ENCODE measurements around the gene SNTB2. TPM values are rescaled to one million over a fixed set of nuclear protein-coding genes. Genes with fewer than 3 reads are reported as not detected.

SNTB2 gene
- total RNA-seq, 4 donors from 2014 or later: 14.5 to 140 (median 28.7) TPM

DNA sequence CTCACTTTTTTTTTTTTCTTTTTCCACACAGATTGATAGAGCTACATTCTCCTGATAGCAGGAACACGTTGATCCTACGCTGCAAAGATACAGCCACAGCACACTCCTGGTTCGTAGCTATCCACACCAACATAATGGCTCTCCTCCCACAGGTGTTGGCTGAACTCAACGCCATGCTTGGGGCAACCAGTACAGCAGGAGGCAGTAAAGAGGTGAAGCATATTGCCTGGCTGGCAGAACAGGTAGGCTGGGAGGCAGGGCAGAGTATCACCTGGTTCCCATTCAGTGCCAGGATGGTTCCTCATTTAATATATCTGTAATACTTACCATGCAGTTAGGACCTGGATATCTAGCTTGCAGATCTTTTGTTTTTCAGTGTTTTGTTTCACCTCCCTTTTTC, 73.1 kb downstream of the SNTB2 start:
- H3K27me3 ChIP-seq: no peaks in the 10 kb centered on the region
- TF ChIP-seq, protein P1, sequence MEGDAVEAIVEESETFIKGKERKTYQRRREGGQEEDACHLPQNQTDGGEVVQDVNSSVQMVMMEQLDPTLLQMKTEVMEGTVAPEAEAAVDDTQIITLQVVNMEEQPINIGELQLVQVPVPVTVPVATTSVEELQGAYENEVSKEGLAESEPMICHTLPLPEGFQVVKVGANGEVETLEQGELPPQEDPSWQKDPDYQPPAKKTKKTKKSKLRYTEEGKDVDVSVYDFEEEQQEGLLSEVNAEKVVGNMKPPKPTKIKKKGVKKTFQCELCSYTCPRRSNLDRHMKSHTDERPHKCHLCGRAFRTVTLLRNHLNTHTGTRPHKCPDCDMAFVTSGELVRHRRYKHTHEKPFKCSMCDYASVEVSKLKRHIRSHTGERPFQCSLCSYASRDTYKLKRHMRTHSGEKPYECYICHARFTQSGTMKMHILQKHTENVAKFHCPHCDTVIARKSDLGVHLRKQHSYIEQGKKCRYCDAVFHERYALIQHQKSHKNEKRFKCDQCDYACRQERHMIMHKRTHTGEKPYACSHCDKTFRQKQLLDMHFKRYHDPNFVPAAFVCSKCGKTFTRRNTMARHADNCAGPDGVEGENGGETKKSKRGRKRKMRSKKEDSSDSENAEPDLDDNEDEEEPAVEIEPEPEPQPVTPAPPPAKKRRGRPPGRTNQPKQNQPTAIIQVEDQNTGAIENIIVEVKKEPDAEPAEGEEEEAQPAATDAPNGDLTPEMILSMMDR (IDR thresholded peaks at IDR 0.05): no peak
- no peak for TF ChIP-seq POLR2A (IDR thresholded peaks at IDR 0.05)
- H3K4me1 ChIP-seq: no peaks in the 10 kb centered on the region
- no peak for DNase-seq
- no peak overlapping the region for H3K4me3 ChIP-seq
- H3K9me3 ChIP-seq: no peaks in the 10 kb centered on the region
- H3K36me3 ChIP-seq: peaks cover 0 to 19% (median 0%) of the 10 kb centered on the region in 3 donors
- no peak overlapping the region for H3K27ac ChIP-seq

DNA sequence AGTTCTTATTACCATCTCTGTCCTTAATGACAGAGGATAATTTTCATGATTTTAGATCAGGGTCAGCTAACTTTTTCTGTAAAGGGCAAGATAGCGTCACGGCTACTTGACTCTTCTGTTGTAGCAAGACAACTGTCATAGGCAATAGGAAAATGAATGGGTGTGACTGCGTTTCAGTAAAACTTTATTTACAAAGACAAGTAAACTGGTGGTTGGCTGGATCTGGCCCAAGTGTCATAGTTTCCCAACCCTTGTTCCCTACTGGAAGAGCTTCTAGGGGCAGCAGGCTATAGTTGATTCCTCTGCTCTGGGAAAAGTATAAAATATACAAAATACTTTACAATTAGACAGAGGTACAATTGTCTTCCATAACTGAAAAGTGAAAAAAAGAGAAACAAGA, 73.5 kb downstream of the SNTB2 start:
- H3K9me3 ChIP-seq: no peaks in the 10 kb centered on the region
- no peaks in the 10 kb centered on the region for H3K4me1 ChIP-seq
- peaks cover 0 to 19% (median 0%) of the 10 kb centered on the region in 3 donors for H3K36me3 ChIP-seq
- H3K27ac ChIP-seq: no peak overlapping the region
- H3K27me3 ChIP-seq: no peaks in the 10 kb centered on the region
- H3K4me3 ChIP-seq: no peak overlapping the region
- TF ChIP-seq, protein P1 (IDR thresholded peaks at IDR 0.05): no peak
- no peak for TF ChIP-seq POLR2A (IDR thresholded peaks at IDR 0.05)
- no peak for DNase-seq

DNA sequence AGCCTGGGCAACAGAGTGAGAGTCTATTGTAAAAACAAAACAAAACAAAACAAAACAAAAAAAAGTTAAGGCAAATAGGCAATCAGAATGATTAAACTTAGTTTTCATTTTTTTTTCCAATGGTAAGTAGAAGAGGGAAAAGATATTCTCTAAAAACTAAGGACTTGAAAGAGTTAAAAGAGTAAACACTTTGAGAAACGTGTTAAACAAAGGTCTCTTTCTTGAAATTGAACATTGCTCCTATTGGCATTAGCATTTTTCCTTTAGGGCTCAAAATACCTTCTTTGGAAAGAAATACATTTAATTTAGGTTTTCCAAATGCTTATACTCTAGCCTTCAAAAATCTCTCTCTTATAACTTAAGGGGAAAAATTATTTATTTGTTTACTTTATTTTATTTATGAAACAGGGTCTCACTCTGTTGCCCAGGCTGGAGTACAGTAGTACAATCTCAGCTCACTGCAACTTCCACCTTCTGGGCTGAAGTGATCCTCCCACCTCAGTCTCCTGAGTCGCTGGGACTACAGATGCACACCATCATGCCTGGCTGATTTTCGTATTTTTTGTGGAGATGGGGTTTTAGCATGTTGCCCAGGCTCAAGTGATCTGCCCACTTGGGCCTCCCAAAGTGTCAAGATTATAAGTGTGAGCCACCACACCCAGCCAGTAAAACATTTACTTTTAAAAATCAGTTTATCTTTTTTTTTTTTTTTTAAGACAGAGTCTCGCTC, 79.5 kb downstream of the SNTB2 start:
- Histone ChIP-seq H3K9me3 (no peaks in the 10 kb centered on the region), H3K27ac (no peak overlapping the region), H3K4me1 (no peaks in the 10 kb centered on the region), H3K27me3 (no peaks in the 10 kb centered on the region), H3K4me3 (no peak overlapping the region), H3K36me3 (peaks cover 0 to 25% (median 0%) of the 10 kb centered on the region in 3 donors)
- TF ChIP-seq, protein P1 (IDR thresholded peaks at IDR 0.05): no peak
- no peak for TF ChIP-seq POLR2A (IDR thresholded peaks at IDR 0.05)
- DNase-seq: no peak

DNA sequence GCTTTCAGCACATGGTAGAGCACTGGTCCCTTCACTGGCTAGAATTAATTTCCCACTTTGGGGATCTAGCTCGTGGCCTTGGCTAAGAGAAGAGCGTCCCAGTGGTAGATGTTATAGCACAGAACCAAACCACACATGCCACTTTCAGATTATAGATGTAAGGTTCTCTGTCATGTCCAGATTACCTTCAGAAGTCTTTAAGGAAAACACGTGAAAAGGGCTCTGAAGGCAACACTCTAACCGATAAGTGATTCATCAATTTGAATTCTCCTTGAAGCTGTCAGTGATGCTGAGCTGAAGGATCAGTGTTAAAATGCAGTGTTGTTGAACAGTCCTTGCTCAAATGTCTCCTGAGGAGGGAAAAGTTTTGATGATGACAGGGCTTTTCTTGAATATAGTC, 80.7 kb downstream of the SNTB2 start:
- no peak overlapping the region for H3K27ac ChIP-seq
- no peaks in the 10 kb centered on the region for H3K4me1 ChIP-seq
- H3K4me3 ChIP-seq: no peak overlapping the region
- no peaks in the 10 kb centered on the region for H3K9me3 ChIP-seq
- no peak for TF ChIP-seq POLR2A (IDR thresholded peaks at IDR 0.05)
- TF ChIP-seq, protein P1 (IDR thresholded peaks at IDR 0.05): no peak
- DNase-seq: no peak
- no peaks in the 10 kb centered on the region for H3K27me3 ChIP-seq
- peaks cover 0 to 36% (median 0%) of the 10 kb centered on the region in 3 donors for H3K36me3 ChIP-seq

DNA sequence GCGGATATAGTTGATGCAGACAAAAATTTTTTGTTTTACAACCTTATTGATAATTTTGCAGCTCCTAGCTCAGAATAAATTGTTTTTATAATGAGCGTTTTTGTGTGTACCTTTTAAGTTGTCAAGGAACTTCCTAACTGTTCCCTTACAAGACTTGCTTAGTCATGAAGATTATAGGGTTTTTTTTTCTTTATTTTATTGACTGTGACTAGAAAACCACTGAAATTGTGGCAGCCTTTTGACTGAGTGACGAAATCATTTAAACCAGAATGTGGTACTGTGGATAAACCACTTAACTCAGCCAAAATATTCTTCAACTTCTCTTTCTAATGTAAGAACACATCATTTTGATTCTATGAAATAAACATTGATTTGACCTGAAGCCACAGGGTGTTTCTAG, 83.4 kb downstream of the SNTB2 start:
- Histone ChIP-seq H3K27ac (no peak overlapping the region), H3K4me1 (no peaks in the 10 kb centered on the region), H3K27me3 (no peaks in the 10 kb centered on the region), H3K4me3 (no peak overlapping the region), H3K9me3 (no peaks in the 10 kb centered on the region), H3K36me3 (peaks cover 0 to 26% (median 0%) of the 10 kb centered on the region in 3 donors)
- no peak for DNase-seq
- TF ChIP-seq, protein P1 (IDR thresholded peaks at IDR 0.05): no peak
- no peak for TF ChIP-seq POLR2A (IDR thresholded peaks at IDR 0.05)
